ENCODE results near the gene UMAD1.
"Not testable (repeated sequence)": the region's sequence is repeated elsewhere in the genome, so short reads cannot be mapped to it uniquely, and the experiment has no call there.

Gene UMAD1

GRCh38 chr7:7803715-7804178 lies 163.2 kb downstream of the UMAD1 start:
- TF ChIP-seq CTCF (conservative IDR thresholded peaks at IDR 0.05; ENCODE audit: control insufficient read depth, insufficient read depth, low read depth, low read length) = no peak
- H3K4me3 ChIP-seq (ENCODE audit: control insufficient read depth, low read depth, low read length) = no peak overlapping the region
- DNase-seq (ENCODE audit: low read depth) = no peak

GRCh38 chr7:7804822-7805221 lies 164.3 kb downstream of the UMAD1 start:
- not testable (repeated sequence) for H3K4me3 ChIP-seq (ENCODE audit: control insufficient read depth, low read depth, low read length); DNase-seq (ENCODE audit: low read depth)

GRCh38 chr7:7805511-7806153 lies 165.1 kb downstream of the UMAD1 start:
- no peak overlapping the region for H3K4me3 ChIP-seq (ENCODE audit: control insufficient read depth, low read depth, low read length)
- no peak for DNase-seq (ENCODE audit: low read depth)
- no peak for TF ChIP-seq CTCF (conservative IDR thresholded peaks at IDR 0.05; ENCODE audit: control insufficient read depth, insufficient read depth, low read depth, low read length)

GRCh38 chr7:7808156-7808555 lies 167.6 kb downstream of the UMAD1 start:
- peak; percentile 85 for DNase-seq (ENCODE audit: low read depth)
- H3K4me3 ChIP-seq (ENCODE audit: control insufficient read depth, low read depth, low read length) = no peak overlapping the region
- TF ChIP-seq CTCF (conservative IDR thresholded peaks at IDR 0.05; ENCODE audit: control insufficient read depth, insufficient read depth, low read depth, low read length) = no peak

GRCh38 chr7:7808626-7809025 lies 168.1 kb downstream of the UMAD1 start:
- DNase-seq (ENCODE audit: low read depth) = no peak
- TF ChIP-seq CTCF (conservative IDR thresholded peaks at IDR 0.05; ENCODE audit: control insufficient read depth, insufficient read depth, low read depth, low read length) = no peak
- H3K4me3 ChIP-seq (ENCODE audit: control insufficient read depth, low read depth, low read length) = no peak overlapping the region

- TF ChIP-seq CTCF (conservative IDR thresholded peaks at IDR 0.05; ENCODE audit: control insufficient read depth, insufficient read depth, low read depth, low read length) = no peak
- H3K4me3 ChIP-seq (ENCODE audit: control insufficient read depth, low read depth, low read length) = no peak overlapping the region
- DNase-seq (ENCODE audit: low read depth) = no peak
Observed at GRCh38 chr7:7810380-7810779, 169.8 kb downstream of the UMAD1 start.

GRCh38 chr7:7810826-7811225 lies 170.3 kb downstream of the UMAD1 start:
- H3K4me3 ChIP-seq (ENCODE audit: control insufficient read depth, low read depth, low read length) = no peak overlapping the region
- DNase-seq (ENCODE audit: low read depth) = no peak
- no peak for TF ChIP-seq CTCF (conservative IDR thresholded peaks at IDR 0.05; ENCODE audit: control insufficient read depth, insufficient read depth, low read depth, low read length)

Measured in fibroblast of mammary gland (primary cell).